ENCODE results near the gene FKBP14. TPM values are rescaled to one million over a fixed set of nuclear protein-coding genes. Genes with fewer than 3 reads are reported as not detected.

Gene FKBP14
- total and polyA plus RNA-seq, 10 donors = 1.2 to 14.7 (median 8.8) TPM

- no peaks in the 10 kb centered on the region for H3K4me1 ChIP-seq
- DNase-seq = no peak
- WGBS, 5 donors = 91 to 99% (median 96%) methylated on average over 3 of the region's 3 CpGs
- TF ChIP-seq POLR2A (IDR thresholded peaks at IDR 0.05) (no peak), CTCF (IDR thresholded peaks at IDR 0.05 in 8 of 11, conservative IDR thresholded peaks at IDR 0.05 in 3 of 11) (no peak), POLR2AphosphoS5 (IDR thresholded peaks at IDR 0.05) (no peak)
- H3K27me3 ChIP-seq (replicated peaks in 1 of 7) = no peaks in the 10 kb centered on the region
- no peaks in the 10 kb centered on the region for H3K9me3 ChIP-seq
- intact Hi-C loops (cut with DNase I; ENCODE audit: low total_unique reads) = no loop called here
- H3K27ac ChIP-seq = no peak overlapping the region
- no peak overlapping the region for H3K4me3 ChIP-seq
- peaks cover 0 to 86% (median 28%) of the 10 kb centered on the region in 6 donors for H3K36me3 ChIP-seq
Measured at GRCh38 chr7:30053068-30053467, 26.6 kb upstream of the FKBP14 start.

- Histone ChIP-seq H3K36me3 (peaks cover 0 to 89% (median 33%) of the 10 kb centered on the region in 6 donors), H3K4me3 (no peak overlapping the region), H3K9me3 (no peaks in the 10 kb centered on the region), H3K27ac (no peak overlapping the region), H3K4me1 (no peaks in the 10 kb centered on the region), H3K27me3 (replicated peaks in 1 of 7) (no peaks in the 10 kb centered on the region)
- TF ChIP-seq POLR2A (IDR thresholded peaks at IDR 0.05) (no peak), POLR2AphosphoS5 (IDR thresholded peaks at IDR 0.05) (no peak), CTCF (IDR thresholded peaks at IDR 0.05 in 8 of 11, conservative IDR thresholded peaks at IDR 0.05 in 3 of 11) (no peak)
- WGBS, 5 donors = 94 to 99% (median 97%) methylated on average over 4 of the region's 4 CpGs
- no peak for DNase-seq
- intact Hi-C loops (cut with DNase I; ENCODE audit: low total_unique reads) = no loop called here
Measured at GRCh38 chr7:30049173-30049572, 22.7 kb upstream of the FKBP14 start.

GRCh38 chr7:30048582-30048981, 22.1 kb upstream of the FKBP14 start:
- H3K4me1 ChIP-seq = no peaks in the 10 kb centered on the region
- DNase-seq = no peak
- no peaks in the 10 kb centered on the region for H3K9me3 ChIP-seq
- intact Hi-C loops (cut with DNase I; ENCODE audit: low total_unique reads) = no loop called here
- WGBS, 5 donors = 82 to 88% (median 85%) methylated on average over 2 of the region's 2 CpGs
- peaks cover 0 to 83% (median 33%) of the 10 kb centered on the region in 6 donors for H3K36me3 ChIP-seq
- no peak overlapping the region for H3K4me3 ChIP-seq
- H3K27me3 ChIP-seq (replicated peaks in 1 of 7) = no peaks in the 10 kb centered on the region
- TF ChIP-seq CTCF (IDR thresholded peaks at IDR 0.05 in 8 of 11, conservative IDR thresholded peaks at IDR 0.05 in 3 of 11) (no peak), POLR2A (IDR thresholded peaks at IDR 0.05) (no peak), POLR2AphosphoS5 (IDR thresholded peaks at IDR 0.05) (no peak)
- H3K27ac ChIP-seq = no peak overlapping the region

GRCh38 chr7:30047124-30047523, 20.6 kb upstream of the FKBP14 start:
- DNase-seq = no peak
- 86 to 92% (median 88%) methylated on average over 2 of the region's 2 CpGs for WGBS, 5 donors
- H3K4me3 ChIP-seq = no peak overlapping the region
- no peaks in the 10 kb centered on the region for H3K4me1 ChIP-seq
- H3K9me3 ChIP-seq = no peaks in the 10 kb centered on the region
- H3K27ac ChIP-seq = no peak overlapping the region
- H3K27me3 ChIP-seq (replicated peaks in 1 of 7) = no peaks in the 10 kb centered on the region
- peaks cover 0 to 68% (median 33%) of the 10 kb centered on the region in 6 donors for H3K36me3 ChIP-seq
- intact Hi-C loops (cut with DNase I; ENCODE audit: low total_unique reads) = no loop called here
- TF ChIP-seq CTCF (IDR thresholded peaks at IDR 0.05 in 8 of 11, conservative IDR thresholded peaks at IDR 0.05 in 3 of 11) (no peak), POLR2AphosphoS5 (IDR thresholded peaks at IDR 0.05) (no peak), POLR2A (IDR thresholded peaks at IDR 0.05) (no peak)
